Body of pancreas (tissue), 4 donors: ENCODE results near the gene TMEM151B.

Experiments
- POLR2A ChIP-seq, 3 donors: fragments of 450-650 bp; IDR thresholded peaks; one replicate each; pipeline ENCODE4 v1.6.1; 2016; ENCODE audit warnings: antibody characterized with exemption in 3 of 3, mild to moderate bottlenecking in 2 of 3
- TF ChIP-seq, protein P1 (sequence below), 7 experiments: fragments of 450-650 bp in 4 of 7; fragments of 200-600 bp in 3 of 7; sonication (generic) in 3 of 7; IDR thresholded peaks; one replicate each; pipeline ENCODE4 v1.5.1; 2016 to 2019; ENCODE audit warnings: antibody characterized with exemption in 7 of 7

DNA sequence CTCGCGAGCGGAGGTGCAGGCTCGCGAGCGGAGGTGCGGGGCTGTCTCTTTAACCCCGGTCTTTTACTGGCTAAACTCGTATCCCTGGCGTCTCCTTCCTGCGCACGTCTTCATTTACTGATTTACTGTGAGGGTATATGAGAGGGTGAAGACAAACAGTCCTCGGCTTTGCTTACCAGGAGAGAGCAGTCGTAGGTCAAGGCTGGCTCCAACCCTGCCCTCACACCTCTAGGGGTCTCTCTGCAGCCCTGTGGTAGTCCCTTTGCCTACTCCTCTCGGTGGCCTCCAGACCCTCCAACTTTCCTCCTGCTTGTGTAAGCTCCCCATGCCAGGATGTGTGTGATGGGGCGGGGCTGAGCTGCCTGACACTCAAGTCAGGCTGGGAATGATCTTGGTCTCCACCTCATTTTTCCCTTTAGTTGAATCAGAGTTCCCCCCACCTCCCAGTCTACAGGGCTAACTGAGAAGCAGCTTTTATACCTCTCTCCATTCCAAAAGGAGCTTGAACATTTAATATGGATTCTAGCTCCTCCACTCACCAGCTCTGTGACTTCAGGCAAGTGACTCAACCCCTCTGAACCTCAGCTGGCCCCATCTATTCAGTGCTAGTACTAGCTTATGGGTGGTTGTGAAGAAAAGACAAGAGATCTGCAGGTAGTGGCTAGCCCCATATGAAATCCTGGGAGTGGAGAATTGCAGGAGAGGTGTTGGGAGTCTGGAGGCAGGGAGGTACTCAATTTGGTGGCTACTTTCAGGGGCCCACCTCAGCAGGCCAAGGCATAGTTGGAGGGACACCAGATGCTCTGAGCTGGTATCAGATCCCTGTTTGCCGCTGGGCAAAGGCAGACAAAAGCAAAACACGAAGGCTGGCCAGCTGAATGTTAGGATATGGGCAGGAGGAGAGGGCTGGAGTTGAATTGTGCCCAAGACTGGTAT, 46.0 kb upstream of the TMEM151B start:
- TF ChIP-seq, protein P1, sequence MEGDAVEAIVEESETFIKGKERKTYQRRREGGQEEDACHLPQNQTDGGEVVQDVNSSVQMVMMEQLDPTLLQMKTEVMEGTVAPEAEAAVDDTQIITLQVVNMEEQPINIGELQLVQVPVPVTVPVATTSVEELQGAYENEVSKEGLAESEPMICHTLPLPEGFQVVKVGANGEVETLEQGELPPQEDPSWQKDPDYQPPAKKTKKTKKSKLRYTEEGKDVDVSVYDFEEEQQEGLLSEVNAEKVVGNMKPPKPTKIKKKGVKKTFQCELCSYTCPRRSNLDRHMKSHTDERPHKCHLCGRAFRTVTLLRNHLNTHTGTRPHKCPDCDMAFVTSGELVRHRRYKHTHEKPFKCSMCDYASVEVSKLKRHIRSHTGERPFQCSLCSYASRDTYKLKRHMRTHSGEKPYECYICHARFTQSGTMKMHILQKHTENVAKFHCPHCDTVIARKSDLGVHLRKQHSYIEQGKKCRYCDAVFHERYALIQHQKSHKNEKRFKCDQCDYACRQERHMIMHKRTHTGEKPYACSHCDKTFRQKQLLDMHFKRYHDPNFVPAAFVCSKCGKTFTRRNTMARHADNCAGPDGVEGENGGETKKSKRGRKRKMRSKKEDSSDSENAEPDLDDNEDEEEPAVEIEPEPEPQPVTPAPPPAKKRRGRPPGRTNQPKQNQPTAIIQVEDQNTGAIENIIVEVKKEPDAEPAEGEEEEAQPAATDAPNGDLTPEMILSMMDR (IDR thresholded peaks at IDR 0.05), result no peak
- TF ChIP-seq POLR2A (IDR thresholded peaks at IDR 0.05), result no peak
